Erythroblast (primary cell): ENCODE results near the gene MMP25.

Experiments used
- GATA1 ChIP-seq: IDR thresholded peaks from 2 replicates; pipeline ENCODE4 v1.6.1; 2011; ENCODE audit warnings: low read depth, mild to moderate bottlenecking, control low read depth, low read length, moderate library complexity
- POLR2A ChIP-seq: IDR thresholded peaks from 2 replicates; pipeline ENCODE4 v1.6.1; 2011; ENCODE audit warnings: mild to moderate bottlenecking, low read length

GRCh38 chr16:3049921-3050481 lies 3.6 kb downstream of the MMP25 start:
- no peak for TF ChIP-seq POLR2A
- no peak for TF ChIP-seq GATA1
